ENCODE measurements around the gene TBL1X.
"Not testable (repeated sequence)": the region's sequence is repeated elsewhere in the genome, so short reads cannot be mapped to it uniquely, and the experiment has no call there.

The TBL1X gene

DNA sequence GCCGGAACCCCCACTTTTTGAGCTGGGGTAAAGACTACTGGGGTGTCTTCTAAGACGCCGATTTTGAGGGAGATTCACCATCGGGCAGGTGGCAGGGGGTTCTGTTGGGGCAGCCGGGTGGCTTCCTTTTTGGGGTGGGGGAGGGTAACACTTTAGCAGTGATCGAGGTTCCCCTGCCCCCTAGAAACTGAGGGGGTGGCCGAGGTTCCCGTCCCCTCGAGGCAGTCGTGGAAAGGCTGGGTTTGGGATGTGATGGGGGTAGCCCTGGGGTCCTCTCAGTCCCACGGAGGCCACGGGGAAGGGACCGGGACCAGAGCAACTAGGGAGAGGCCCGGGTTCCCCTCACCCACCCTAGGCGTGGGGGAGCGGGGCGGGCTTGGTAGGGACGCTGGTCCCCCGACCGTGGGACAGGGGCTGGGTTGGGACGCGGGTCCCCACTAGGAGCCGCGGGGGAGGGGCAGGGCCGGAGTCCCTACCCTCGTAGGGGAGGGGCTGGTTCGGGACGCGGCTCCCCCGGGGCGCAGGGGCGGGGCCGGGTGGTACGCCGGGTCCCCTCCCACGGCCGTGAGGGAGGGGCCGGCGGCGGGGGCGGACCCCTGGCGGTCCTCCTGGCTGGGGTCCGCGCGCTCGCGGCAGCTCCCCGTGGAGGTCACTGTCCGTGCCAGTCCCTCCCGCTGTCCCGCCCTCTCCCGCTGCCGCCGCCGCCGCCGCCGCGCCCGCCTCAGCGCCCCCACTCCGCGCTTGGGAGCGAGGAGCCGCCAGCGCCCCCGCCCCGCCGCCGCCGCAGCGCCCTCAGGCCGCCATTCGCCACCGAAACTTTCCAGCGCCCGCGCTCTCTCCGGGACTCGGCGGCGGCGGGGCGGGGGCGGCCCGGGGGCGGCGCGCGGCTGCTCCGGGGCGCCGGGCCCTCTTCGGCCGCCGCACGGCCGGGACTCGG lies at the start of gene TBL1X:
TBL1X (plus strand) TSS at position 624 of the 937 bp plus-strand sequence. CDS start 188,529 bp downstream, outside the sequence.
- Histone ChIP-seq H3K4me1 (peaks cover 38% of the 10 kb centered on the region), H3K4me2 (peak within 1 kb of the TSS; percentile 74), H3K36me3 (peaks cover 20% of the 10 kb centered on the region), H3K27me3 (no peaks in the 10 kb centered on the region), H3K9ac (peak within 1 kb of the TSS; percentile 90), H4K20me1 (peaks cover 36% of the 10 kb centered on the region), H3K27ac (peak within 1 kb of the TSS; percentile 93), H3K4me3 (peak within 1 kb of the TSS; percentile 82), H3K9me3 (peaks cover 7% of the 10 kb centered on the region)
- no peak for TF ChIP-seq Cebpa-rat (IDR thresholded peaks at IDR 0.05)

DNA sequence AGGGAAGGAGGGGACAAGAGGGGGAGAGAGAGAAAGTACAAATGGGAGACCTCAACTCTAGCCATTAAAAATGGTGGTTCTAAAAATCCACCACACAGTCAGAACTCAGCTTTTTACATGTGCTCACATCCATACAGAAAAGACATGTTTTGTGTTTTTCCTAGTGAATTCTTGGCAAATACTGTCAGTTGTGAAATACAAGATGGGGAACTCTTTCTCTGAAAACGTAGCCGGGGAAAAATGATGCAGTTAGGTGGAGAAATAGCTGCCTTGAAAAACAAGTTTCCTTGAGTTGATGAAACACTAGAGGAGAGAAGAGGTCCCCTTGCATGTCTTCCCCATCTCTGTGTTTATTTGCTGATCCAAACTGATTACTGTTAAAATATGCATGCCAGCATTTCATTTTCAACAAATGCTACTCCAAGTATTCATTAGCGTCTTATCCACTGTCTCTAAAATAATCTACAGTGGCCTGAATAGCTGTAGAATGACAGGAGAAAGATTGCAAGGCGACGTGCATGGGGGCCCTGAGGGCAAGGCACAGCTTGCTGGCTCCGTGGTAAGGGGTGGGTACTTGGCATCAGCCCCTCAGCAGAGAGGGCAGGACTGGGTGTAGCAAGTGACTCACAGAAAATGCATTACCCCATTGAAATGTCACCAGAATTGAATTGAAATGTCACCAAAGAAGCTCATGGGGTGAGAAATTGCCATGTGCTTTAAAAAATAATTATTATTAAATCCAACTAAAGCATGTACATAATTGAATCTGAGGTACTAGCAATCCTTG lies 48.1 kb upstream of the TBL1X start:
- Histone ChIP-seq H3K27ac (no peak overlapping the region), H3K9me3 (peaks cover 29% of the 10 kb centered on the region), H3K27me3 (no peaks in the 10 kb centered on the region), H3K4me3 (no peak overlapping the region), H4K20me1 (no peaks in the 10 kb centered on the region), H3K4me1 (peaks cover 4% of the 10 kb centered on the region; the same call in 1 of the 2 replicates), H3K9ac (no peak overlapping the region), H3K4me2 (no peak overlapping the region), H3K36me3 (no peaks in the 10 kb centered on the region)
- no peak for TF ChIP-seq Cebpa-rat (IDR thresholded peaks at IDR 0.05)

DNA sequence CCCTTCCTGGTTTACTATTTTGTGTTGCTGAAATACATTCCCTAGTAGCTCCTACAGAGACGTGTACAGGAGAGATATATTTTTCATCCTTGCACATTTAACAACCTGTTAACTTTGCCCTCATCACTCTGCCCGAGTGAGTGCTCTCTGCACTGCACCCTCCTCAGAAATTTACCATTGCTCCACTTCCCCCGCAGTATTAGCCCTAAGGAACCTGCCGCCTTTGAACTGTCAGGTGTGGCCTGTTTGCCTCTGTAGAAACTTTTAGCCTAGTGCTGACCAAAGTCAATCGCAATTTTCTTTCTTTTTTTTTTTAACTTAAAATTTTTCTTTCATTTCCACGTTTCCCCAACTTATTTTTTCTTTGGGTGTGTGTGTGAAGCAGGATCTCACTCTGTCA lies 46.6 kb upstream of the TBL1X start:
- no peaks in the 10 kb centered on the region for H4K20me1 ChIP-seq
- H3K27ac ChIP-seq: no peak overlapping the region
- peaks cover 4% of the 10 kb centered on the region; the same call in 1 of the 2 replicates for H3K4me1 ChIP-seq
- H3K36me3 ChIP-seq: no peaks in the 10 kb centered on the region
- H3K27me3 ChIP-seq: no peaks in the 10 kb centered on the region
- no peak overlapping the region for H3K4me3 ChIP-seq
- H3K9me3 ChIP-seq: peaks cover 20% of the 10 kb centered on the region
- H3K9ac ChIP-seq: no peak overlapping the region
- H3K4me2 ChIP-seq: no peak overlapping the region
- TF ChIP-seq Cebpa-rat (IDR thresholded peaks at IDR 0.05): no peak

DNA sequence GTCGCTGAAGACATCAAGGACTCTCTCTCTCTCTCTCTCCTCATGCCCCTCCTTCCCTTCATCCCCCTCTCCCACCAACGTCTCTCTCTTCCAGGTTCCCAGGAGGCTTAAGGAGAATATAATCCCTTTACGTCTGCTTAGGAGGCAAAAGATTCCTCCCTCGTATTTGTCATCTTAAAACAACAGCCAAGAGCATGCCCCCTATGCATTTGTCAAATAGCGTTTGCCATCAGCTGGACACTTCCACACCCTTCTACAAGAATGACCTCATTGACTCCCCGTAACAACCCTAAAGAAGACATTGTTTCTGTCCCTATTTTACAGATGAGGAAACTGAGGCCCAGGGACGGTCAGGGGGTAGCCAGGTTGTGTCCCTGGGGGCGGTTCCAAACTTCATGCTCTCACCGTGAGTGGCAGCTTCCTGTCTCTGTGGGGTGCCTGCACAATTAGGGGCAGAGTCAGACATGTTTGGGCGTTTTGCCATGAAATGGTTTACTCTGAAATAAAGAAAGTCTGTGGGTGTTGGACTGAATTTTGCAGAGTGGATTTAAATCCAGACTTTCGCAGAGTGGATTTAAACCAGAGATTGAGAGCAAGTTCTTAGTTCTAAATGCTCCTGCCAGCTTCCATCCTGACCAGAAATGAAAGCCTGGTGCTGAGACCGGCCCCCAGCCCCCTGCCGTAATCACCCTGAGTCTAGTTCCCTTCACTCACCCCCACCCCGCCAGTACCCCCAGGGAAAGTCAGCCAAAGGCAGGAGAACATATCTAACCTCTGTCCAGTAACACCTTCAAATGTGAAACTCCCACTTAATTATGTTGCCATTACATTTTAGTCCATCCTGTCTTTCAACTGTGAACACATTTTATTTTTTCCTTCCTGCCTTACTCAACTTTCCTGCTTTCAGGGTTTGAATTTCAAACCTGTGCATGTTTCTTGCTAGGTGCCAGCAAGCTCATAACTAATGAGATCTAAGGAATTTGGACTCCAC lies 44.3 kb upstream of the TBL1X start:
- Histone ChIP-seq H3K4me3 (no peak overlapping the region), H3K27me3 (no peaks in the 10 kb centered on the region), H4K20me1 (no peaks in the 10 kb centered on the region), H3K4me1 (no peaks in the 10 kb centered on the region), H3K4me2 (no peak overlapping the region), H3K9me3 (peaks cover 8% of the 10 kb centered on the region), H3K27ac (no peak overlapping the region), H3K36me3 (no peaks in the 10 kb centered on the region), H3K9ac (no peak overlapping the region)
- TF ChIP-seq Cebpa-rat (IDR thresholded peaks at IDR 0.05): no peak

DNA sequence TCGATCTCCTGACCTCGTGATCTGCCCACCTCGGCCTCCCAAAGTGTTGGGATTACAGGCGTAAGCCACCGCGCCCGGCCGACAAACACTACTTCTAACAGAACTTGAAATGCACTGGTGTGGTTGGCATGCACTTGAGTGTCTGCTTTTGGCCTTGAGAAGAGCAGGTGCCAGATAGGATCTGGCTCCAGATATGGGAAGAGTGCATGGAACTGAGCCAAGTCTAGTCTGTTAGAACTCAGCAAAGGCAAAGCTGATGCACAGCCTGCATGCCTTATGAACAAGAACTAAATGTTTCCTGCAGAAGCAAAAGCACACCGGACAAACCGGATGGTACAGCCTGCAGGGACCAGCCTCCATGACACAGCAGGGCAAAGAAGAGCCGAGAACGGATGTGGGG lies 35.1 kb upstream of the TBL1X start:
- no peak for TF ChIP-seq Cebpa-rat (IDR thresholded peaks at IDR 0.05)
- H3K36me3 ChIP-seq: no peaks in the 10 kb centered on the region
- H3K4me1 ChIP-seq: peaks cover 14% of the 10 kb centered on the region
- H3K4me3 ChIP-seq: no peak overlapping the region
- no peak overlapping the region for H3K27ac ChIP-seq
- H3K9ac ChIP-seq: no peak overlapping the region
- H3K4me2 ChIP-seq: no peak overlapping the region
- H3K27me3 ChIP-seq: no peaks in the 10 kb centered on the region
- H4K20me1 ChIP-seq: no peaks in the 10 kb centered on the region
- H3K9me3 ChIP-seq: peaks cover 12% of the 10 kb centered on the region

DNA sequence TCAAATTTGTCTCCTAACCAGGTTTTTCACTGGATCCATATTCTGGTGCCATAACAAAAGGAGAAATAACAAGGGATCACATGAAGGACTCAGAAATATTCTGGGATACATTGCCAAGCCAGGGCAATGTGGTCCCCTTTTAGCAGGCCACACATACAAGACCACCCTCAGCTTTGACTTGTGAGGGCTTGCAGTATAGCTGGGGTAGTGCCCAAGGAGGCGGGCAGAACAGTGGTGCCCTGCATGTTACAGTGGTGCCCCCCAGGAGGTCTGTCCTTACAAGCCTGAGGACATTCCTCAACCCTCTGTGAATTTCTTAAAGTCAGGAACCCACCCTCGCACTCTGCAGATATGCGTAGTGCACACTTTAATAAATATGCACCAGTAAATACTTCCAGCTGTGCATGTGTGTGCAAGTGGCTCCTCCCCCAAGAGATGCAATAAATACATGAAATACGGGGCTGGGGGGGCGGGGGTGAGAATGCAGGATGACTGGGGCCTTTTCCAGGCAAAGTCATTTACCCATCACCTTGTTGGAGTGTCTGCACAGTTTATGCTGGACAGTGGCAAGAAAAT lies 34.4 kb upstream of the TBL1X start:
- Histone ChIP-seq H3K36me3 (no peaks in the 10 kb centered on the region), H3K4me2 (no peak overlapping the region), H3K27me3 (no peaks in the 10 kb centered on the region), H3K9ac (no peak overlapping the region), H3K4me1 (peaks cover 14% of the 10 kb centered on the region), H4K20me1 (no peaks in the 10 kb centered on the region), H3K27ac (no peak overlapping the region), H3K9me3 (peaks cover 5% of the 10 kb centered on the region; the same call in 1 of the 2 replicates), H3K4me3 (no peak overlapping the region)
- no peak for TF ChIP-seq Cebpa-rat (IDR thresholded peaks at IDR 0.05)

DNA sequence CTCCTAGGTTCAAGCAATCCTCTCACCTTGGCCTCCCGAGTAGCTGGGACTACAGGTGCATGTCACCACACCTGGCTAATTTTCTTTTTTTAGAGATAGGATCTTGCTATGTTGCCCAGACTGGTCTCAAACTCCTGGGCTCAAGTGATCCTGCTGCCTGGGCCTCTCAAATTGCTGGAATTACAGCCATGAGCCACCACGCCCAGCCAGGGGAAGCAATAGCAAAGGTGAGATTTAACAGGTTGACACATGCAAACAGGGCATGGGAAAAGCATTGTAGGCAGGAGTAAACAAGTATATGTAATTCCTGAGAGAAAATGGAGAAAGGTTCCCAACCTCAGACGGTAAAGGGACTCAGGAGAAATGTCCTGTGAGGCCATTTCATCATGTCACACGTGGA lies 33.6 kb upstream of the TBL1X start:
- Histone ChIP-seq H3K36me3 (no peaks in the 10 kb centered on the region), H3K9me3 (no peaks in the 10 kb centered on the region), H3K4me3 (no peak overlapping the region), H3K27me3 (no peaks in the 10 kb centered on the region), H3K27ac (no peak overlapping the region), H3K4me2 (no peak overlapping the region), H3K4me1 (peaks cover 14% of the 10 kb centered on the region), H3K9ac (no peak overlapping the region), H4K20me1 (no peaks in the 10 kb centered on the region)
- TF ChIP-seq Cebpa-rat (IDR thresholded peaks at IDR 0.05): no peak

DNA sequence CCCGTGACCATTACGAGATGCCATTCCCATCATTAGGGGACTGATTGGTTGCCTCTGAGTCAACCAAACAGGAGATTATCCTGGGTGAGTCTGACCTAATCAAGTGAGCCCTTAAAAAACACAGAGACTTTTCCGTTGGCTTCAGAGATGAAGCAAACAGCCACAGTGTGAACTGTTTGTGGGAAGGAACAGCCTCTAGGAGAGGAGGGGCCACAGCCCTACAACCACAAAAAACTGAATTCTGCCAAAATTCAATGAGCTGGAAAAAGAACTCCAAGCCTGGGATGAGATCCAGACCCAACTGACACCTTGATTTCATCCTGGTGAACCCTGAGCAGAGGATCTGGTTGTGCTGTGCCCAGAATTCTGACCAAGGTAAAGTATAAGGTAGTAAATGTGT lies 31.3 kb upstream of the TBL1X start:
- H3K36me3 ChIP-seq: no peaks in the 10 kb centered on the region
- H3K4me1 ChIP-seq: peaks cover 14% of the 10 kb centered on the region
- no peak overlapping the region for H3K9ac ChIP-seq
- TF ChIP-seq Cebpa-rat (IDR thresholded peaks at IDR 0.05): no peak
- peak overlapping the region; percentile 18 for H3K4me2 ChIP-seq
- H3K27ac ChIP-seq: no peak overlapping the region
- H3K4me3 ChIP-seq: no peak overlapping the region
- H3K9me3 ChIP-seq: no peaks in the 10 kb centered on the region
- H4K20me1 ChIP-seq: no peaks in the 10 kb centered on the region
- H3K27me3 ChIP-seq: no peaks in the 10 kb centered on the region

DNA sequence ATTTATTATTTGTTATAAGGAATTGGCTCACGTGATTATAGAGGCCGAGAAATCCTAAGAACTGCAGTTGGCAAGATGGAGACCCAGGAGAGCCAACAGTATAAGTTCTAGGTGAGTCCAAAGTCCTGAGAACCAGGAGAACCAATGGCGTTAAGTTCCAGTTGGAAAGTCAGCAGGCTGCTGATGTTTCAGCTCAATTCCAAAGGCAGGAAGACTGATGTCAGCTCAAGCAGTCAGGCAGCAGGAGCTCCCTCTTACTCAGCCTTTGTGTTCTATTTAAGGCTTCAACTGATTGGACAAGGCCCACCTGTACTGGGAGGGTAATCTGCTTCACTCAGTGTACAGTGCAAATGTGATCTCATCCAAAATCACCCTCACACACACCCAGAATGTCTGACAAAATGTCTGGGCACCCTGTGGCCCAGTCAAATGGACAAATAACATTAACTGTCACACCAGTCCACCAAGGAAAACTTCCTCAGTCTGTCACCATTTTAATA lies 30.8 kb upstream of the TBL1X start:
- H3K9ac ChIP-seq: no peak overlapping the region
- H3K4me3 ChIP-seq: no peak overlapping the region
- no peaks in the 10 kb centered on the region for H3K36me3 ChIP-seq
- H3K9me3 ChIP-seq: no peaks in the 10 kb centered on the region
- H3K27ac ChIP-seq: no peak overlapping the region
- no peaks in the 10 kb centered on the region for H4K20me1 ChIP-seq
- TF ChIP-seq Cebpa-rat (IDR thresholded peaks at IDR 0.05): no peak
- H3K27me3 ChIP-seq: no peaks in the 10 kb centered on the region
- peaks cover 14% of the 10 kb centered on the region for H3K4me1 ChIP-seq
- no peak overlapping the region for H3K4me2 ChIP-seq

DNA sequence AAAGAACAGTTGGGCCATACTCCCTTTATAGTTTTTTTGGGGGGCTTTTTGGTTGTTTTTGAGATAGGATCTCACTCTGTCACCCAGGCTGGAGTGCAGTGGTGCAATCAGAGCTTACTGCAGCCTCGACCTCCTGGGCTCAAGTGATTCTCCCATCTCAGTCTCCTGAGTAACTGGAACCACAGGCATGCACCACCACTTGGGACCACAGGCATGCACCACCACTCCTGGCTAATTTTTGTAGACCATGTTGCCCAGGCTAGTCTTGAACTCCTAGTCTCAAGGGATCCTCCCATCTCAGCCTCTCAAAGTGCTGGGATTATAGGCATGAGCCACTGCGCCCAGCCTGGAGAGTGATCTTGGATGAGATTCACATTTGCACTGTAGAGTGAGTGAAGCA lies 29.8 kb upstream of the TBL1X start:
- not testable (repeated sequence) for H3K36me3 ChIP-seq, H3K9ac ChIP-seq, H3K4me3 ChIP-seq, H3K27ac ChIP-seq, H3K4me2 ChIP-seq, H4K20me1 ChIP-seq, H3K27me3 ChIP-seq, H3K9me3 ChIP-seq
- peaks cover 15% of the 10 kb centered on the region for H3K4me1 ChIP-seq

Measured in BLaER1 (cell line).